ENCODE measurements around the gene GKN2. TPM values are rescaled to one million over a fixed set of nuclear protein-coding genes. Genes with fewer than 3 reads are reported as not detected.

GKN2 gene
- total RNA-seq, 6 experiments from 2014 or later: not detected

GRCh38 chr2:68915393-68915792, 37.3 kb downstream of the GKN2 start:
- TF ChIP-seq, protein P1, sequence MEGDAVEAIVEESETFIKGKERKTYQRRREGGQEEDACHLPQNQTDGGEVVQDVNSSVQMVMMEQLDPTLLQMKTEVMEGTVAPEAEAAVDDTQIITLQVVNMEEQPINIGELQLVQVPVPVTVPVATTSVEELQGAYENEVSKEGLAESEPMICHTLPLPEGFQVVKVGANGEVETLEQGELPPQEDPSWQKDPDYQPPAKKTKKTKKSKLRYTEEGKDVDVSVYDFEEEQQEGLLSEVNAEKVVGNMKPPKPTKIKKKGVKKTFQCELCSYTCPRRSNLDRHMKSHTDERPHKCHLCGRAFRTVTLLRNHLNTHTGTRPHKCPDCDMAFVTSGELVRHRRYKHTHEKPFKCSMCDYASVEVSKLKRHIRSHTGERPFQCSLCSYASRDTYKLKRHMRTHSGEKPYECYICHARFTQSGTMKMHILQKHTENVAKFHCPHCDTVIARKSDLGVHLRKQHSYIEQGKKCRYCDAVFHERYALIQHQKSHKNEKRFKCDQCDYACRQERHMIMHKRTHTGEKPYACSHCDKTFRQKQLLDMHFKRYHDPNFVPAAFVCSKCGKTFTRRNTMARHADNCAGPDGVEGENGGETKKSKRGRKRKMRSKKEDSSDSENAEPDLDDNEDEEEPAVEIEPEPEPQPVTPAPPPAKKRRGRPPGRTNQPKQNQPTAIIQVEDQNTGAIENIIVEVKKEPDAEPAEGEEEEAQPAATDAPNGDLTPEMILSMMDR (IDR thresholded peaks at IDR 0.05): no peak
- Mint-ChIP-seq H3K4me1 (ENCODE audit: low read depth) (peaks cover 8% of the 10 kb centered on the region), H3K36me3 (ENCODE audit: low read depth) (no peaks in the 10 kb centered on the region), H3K27ac (no peak overlapping the region), H3K9me3 (no peaks in the 10 kb centered on the region), H3K27me3 (ENCODE audit: insufficient read depth) (peaks cover 7% of the 10 kb centered on the region; the same call in 1 of the 2 replicates), H3K4me3 (no peak overlapping the region)
- DNase-seq: no peak

GRCh38 chr2:68913359-68913758, 39.3 kb downstream of the GKN2 start:
- TF ChIP-seq, protein P1 (IDR thresholded peaks at IDR 0.05): no peak
- Mint-ChIP-seq H3K36me3 (ENCODE audit: low read depth) (no peaks in the 10 kb centered on the region), H3K27ac (no peak overlapping the region), H3K9me3 (no peaks in the 10 kb centered on the region), H3K27me3 (ENCODE audit: insufficient read depth) (peaks cover 4% of the 10 kb centered on the region; the same call in 1 of the 2 replicates), H3K4me1 (ENCODE audit: low read depth) (peaks cover 12% of the 10 kb centered on the region), H3K4me3 (no peak overlapping the region)
- DNase-seq: no peak

GRCh38 chr2:68912732-68913131, 40.0 kb downstream of the GKN2 start:
- no peaks in the 10 kb centered on the region for H3K36me3 Mint-ChIP-seq (ENCODE audit: low read depth)

GRCh38 chr2:68912111-68912510, 40.6 kb downstream of the GKN2 start:
- DNase-seq: no peak
- H3K4me3 Mint-ChIP-seq: no peak overlapping the region
- TF ChIP-seq, protein P1 (IDR thresholded peaks at IDR 0.05): no peak
- H3K27me3 Mint-ChIP-seq (ENCODE audit: insufficient read depth): peaks cover 7% of the 10 kb centered on the region; the same call in 1 of the 2 replicates
- H3K4me1 Mint-ChIP-seq (ENCODE audit: low read depth): peaks cover 13% of the 10 kb centered on the region
- H3K9me3 Mint-ChIP-seq: no peaks in the 10 kb centered on the region
- no peak overlapping the region for H3K27ac Mint-ChIP-seq
- H3K36me3 Mint-ChIP-seq (ENCODE audit: low read depth): no peaks in the 10 kb centered on the region

More at GRCh38 chr2:68912732-68913131, 40.0 kb downstream of the GKN2 start:
- H3K4me3 Mint-ChIP-seq: no peak overlapping the region
- peaks cover 13% of the 10 kb centered on the region for H3K4me1 Mint-ChIP-seq (ENCODE audit: low read depth)
- no peak overlapping the region for H3K27ac Mint-ChIP-seq
- DNase-seq: no peak
- peaks cover 4% of the 10 kb centered on the region; the same call in 1 of the 2 replicates for H3K27me3 Mint-ChIP-seq (ENCODE audit: insufficient read depth)
- TF ChIP-seq, protein P1 (IDR thresholded peaks at IDR 0.05): no peak
- no peaks in the 10 kb centered on the region for H3K9me3 Mint-ChIP-seq

DNA sequence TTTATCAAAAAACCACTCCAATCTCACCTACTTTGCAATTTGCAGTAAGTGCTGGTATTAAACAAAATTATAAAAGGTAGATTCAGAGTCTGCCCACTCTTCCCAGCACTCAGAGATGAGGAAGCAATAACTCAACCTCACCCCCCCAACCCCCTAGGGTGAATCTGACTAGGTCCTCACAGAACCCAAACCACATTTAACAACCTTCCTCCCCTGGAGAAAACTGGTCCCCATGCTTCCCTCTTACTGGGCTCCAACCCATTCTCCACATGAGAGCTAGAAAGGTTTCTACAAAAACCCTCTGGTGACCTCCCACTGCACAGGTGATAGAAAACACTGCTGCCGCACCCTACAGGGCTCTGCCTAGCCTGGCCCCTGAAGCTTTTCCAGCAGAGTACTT, 41.0 kb downstream of the GKN2 start:
- H3K36me3 Mint-ChIP-seq (ENCODE audit: low read depth): no peaks in the 10 kb centered on the region
- H3K4me3 Mint-ChIP-seq: no peak overlapping the region
- H3K4me1 Mint-ChIP-seq (ENCODE audit: low read depth): peaks cover 13% of the 10 kb centered on the region
- peaks cover 7% of the 10 kb centered on the region; the same call in 1 of the 2 replicates for H3K27me3 Mint-ChIP-seq (ENCODE audit: insufficient read depth)
- no peaks in the 10 kb centered on the region for H3K9me3 Mint-ChIP-seq
- no peak overlapping the region for H3K27ac Mint-ChIP-seq
- TF ChIP-seq, protein P1 (IDR thresholded peaks at IDR 0.05): no peak
- no peak for DNase-seq

GRCh38 chr2:68911246-68911645, 41.4 kb downstream of the GKN2 start:
- H3K27me3 Mint-ChIP-seq (ENCODE audit: insufficient read depth): peaks cover 8% of the 10 kb centered on the region; the same call in 1 of the 2 replicates
- H3K27ac Mint-ChIP-seq: no peak overlapping the region
- H3K36me3 Mint-ChIP-seq (ENCODE audit: low read depth): no peaks in the 10 kb centered on the region
- no peak overlapping the region for H3K4me3 Mint-ChIP-seq
- no peak for DNase-seq
- peaks cover 13% of the 10 kb centered on the region for H3K4me1 Mint-ChIP-seq (ENCODE audit: low read depth)
- TF ChIP-seq, protein P1 (IDR thresholded peaks at IDR 0.05): no peak
- no peaks in the 10 kb centered on the region for H3K9me3 Mint-ChIP-seq

All from HFFc6 (cell line).